ENCODE data around the gene ZSCAN5B. TPM values are rescaled to one million over a fixed set of nuclear protein-coding genes. Genes with fewer than 3 reads are reported as not detected.
A peak's percentile ranks its signal among the peaks of the same experiment; 100 is the strongest.

Gene ZSCAN5B
- total RNA-seq, 3 donors from 2014 or later: not detected

- no peak for TF ChIP-seq CTCF (IDR thresholded peaks at IDR 0.05)
- DNase-seq (no peak), ATAC-seq (no peak)
- Histone ChIP-seq H3K36me3 (ENCODE audit: low read depth) (peaks cover 5% of the 10 kb centered on the region), H3K4me3 (no peak overlapping the region), H3K4me1 (ENCODE audit: low read depth) (peaks cover 32% of the 10 kb centered on the region), H3K9me3 (no peaks in the 10 kb centered on the region)
- intact Hi-C loops (cut with DNase I, micrococcal nuclease): no loop called here
Measured at GRCh38 chr19:56142897-56143434, 54.6 kb downstream of the ZSCAN5B start.

- DNase-seq: peak in 2 of 3 donors; percentile 66 to 74
Measured at GRCh38 chr19:56142087-56142787, 55.3 kb downstream of the ZSCAN5B start.

GRCh38 chr19:56141417-56141993, 56.1 kb downstream of the ZSCAN5B start:
- Histone ChIP-seq H3K4me1 (ENCODE audit: low read depth) (peaks cover 32% of the 10 kb centered on the region), H3K4me3 (peak overlapping the region; percentile 24), H3K9me3 (no peaks in the 10 kb centered on the region), H3K36me3 (ENCODE audit: low read depth) (peaks cover 5% of the 10 kb centered on the region)
- no peak for TF ChIP-seq CTCF (IDR thresholded peaks at IDR 0.05)
- DNase-seq (peak in 2 of 3 donors; percentile 53 to 60), ATAC-seq (no peak)
- intact Hi-C loops (cut with DNase I, micrococcal nuclease): no loop called here

More at GRCh38 chr19:56142087-56142787, 55.3 kb downstream of the ZSCAN5B start:
- Histone ChIP-seq H3K4me3 (no peak overlapping the region), H3K9me3 (no peaks in the 10 kb centered on the region), H3K4me1 (ENCODE audit: low read depth) (peaks cover 32% of the 10 kb centered on the region), H3K36me3 (ENCODE audit: low read depth) (peaks cover 5% of the 10 kb centered on the region)
- intact Hi-C loops (cut with DNase I, micrococcal nuclease): no loop called here
- peak; percentile 37 for ATAC-seq
- no peak for TF ChIP-seq CTCF (IDR thresholded peaks at IDR 0.05)

- TF ChIP-seq CTCF (IDR thresholded peaks at IDR 0.05): no peak
- Histone ChIP-seq H3K4me1 (ENCODE audit: low read depth) (peaks cover 32% of the 10 kb centered on the region), H3K9me3 (no peaks in the 10 kb centered on the region), H3K36me3 (ENCODE audit: low read depth) (peaks cover 5% of the 10 kb centered on the region), H3K4me3 (peak within 1 kb of the TSS; percentile 24)
- intact Hi-C loops (cut with DNase I, micrococcal nuclease): no loop called here
- DNase-seq (peak; percentile 98 to 99 (median 99)), ATAC-seq (peak; percentile 89)
Measured at GRCh38 chr19:56140583-56141416, 56.8 kb downstream of the ZSCAN5B start, which contains the start of gene ZNF444. TSS of gene ZNF444 (plus strand) at chr19:56141287. CDS start at chr19:56146912, 5,625 bp downstream.

- intact Hi-C loops (cut with DNase I, micrococcal nuclease): no loop called here
- Histone ChIP-seq H3K36me3 (ENCODE audit: low read depth) (peaks cover 5% of the 10 kb centered on the region), H3K9me3 (no peaks in the 10 kb centered on the region), H3K4me1 (ENCODE audit: low read depth) (peaks cover 35% of the 10 kb centered on the region), H3K4me3 (no peak overlapping the region)
- DNase-seq (no peak), ATAC-seq (no peak)
- TF ChIP-seq CTCF (IDR thresholded peaks at IDR 0.05): no peak
Measured at GRCh38 chr19:56139847-56140582, 57.6 kb downstream of the ZSCAN5B start.
